ENCODE results near the gene ATP11A. TPM values are rescaled to one million over a fixed set of nuclear protein-coding genes. Genes with fewer than 3 reads are reported as not detected.

Gene ATP11A
- total and polyA plus RNA-seq, 2 experiments from 2014 or later, result 12.3 to 52.6 TPM

DNA sequence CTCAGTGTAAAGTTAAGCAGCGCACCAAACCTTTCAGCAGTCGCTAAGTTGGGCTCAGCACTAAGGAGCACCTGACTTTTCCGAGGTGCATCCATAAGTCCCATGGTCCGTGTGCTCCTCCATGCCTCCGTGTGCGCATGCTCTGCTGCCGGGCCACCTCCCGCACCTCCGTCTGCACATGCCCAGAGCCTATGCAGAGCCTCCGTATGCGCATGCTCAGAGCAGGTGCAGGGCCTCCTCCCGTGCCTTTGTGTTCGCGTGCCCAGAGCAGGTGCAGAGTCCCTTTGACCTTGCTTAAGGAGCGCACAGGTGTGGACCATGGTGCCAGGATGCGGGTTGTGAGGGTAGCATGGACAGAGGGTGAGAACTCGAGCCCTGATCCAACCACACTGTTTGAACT is 46.0 kb downstream of the ATP11A start:
- ATAC-seq (peak; percentile 68), DNase-seq (ENCODE audit: low spot score) (peak; percentile 78)
- Histone ChIP-seq H3F3A (replicated peaks; ENCODE audit: low read depth) (peaks cover 12% of the 10 kb centered on the region; the same call in 1 of the 2 replicates), H3K9me2 (ENCODE audit: insufficient read depth) (peaks cover 5% of the 10 kb centered on the region; the same call in 1 of the 2 replicates), H3K4me3 (no peak overlapping the region), H4K20me1 (replicated peaks; ENCODE audit: insufficient read depth) (no peaks in the 10 kb centered on the region), H3K27ac (ENCODE audit: low read depth) (peak overlapping the region; percentile 96), H3K4me2 (peak overlapping the region; percentile 49), H2AFZ (no peak overlapping the region), H3K36me3 (ENCODE audit: insufficient read depth) (no peaks in the 10 kb centered on the region), H3K79me2 (replicated peaks; ENCODE audit: insufficient read depth) (peaks cover 78% of the 10 kb centered on the region), H3K4me1 (ENCODE audit: insufficient read depth) (peaks cover 40% of the 10 kb centered on the region), H3K27me3 (ENCODE audit: insufficient read depth) (no peaks in the 10 kb centered on the region)
- Mint-ChIP-seq H3K4me3 (peak overlapping the region; percentile 46; the same call in 2 of the 3 replicates), H3K9me3 (no peaks in the 10 kb centered on the region), H3K27me3 (ENCODE audit: insufficient read depth, low read depth, poor library complexity) (peaks cover 22% of the 10 kb centered on the region), H3K4me1 (peaks cover 91% of the 10 kb centered on the region), H3K27ac (peak overlapping the region; percentile 79), H3K36me3 (ENCODE audit: low read depth) (peaks cover 7% of the 10 kb centered on the region; the same call in 1 of the 3 replicates)
- no peak for TF ChIP-seq EZH2 (IDR thresholded peaks at IDR 0.05; ENCODE audit: low read depth, unreplicated experiment)
- TF ChIP-seq POLR2AphosphoS5 (IDR thresholded peaks at IDR 0.05; ENCODE audit: low read depth), result peak; percentile 42; the same call in 1 of the 2 replicates
- TF ChIP-seq NANOG (IDR thresholded peaks at IDR 0.05; ENCODE audit: borderline replicate concordance), result peak; percentile 15; the same call in 1 of the 2 replicates
- TF ChIP-seq, protein P1, sequence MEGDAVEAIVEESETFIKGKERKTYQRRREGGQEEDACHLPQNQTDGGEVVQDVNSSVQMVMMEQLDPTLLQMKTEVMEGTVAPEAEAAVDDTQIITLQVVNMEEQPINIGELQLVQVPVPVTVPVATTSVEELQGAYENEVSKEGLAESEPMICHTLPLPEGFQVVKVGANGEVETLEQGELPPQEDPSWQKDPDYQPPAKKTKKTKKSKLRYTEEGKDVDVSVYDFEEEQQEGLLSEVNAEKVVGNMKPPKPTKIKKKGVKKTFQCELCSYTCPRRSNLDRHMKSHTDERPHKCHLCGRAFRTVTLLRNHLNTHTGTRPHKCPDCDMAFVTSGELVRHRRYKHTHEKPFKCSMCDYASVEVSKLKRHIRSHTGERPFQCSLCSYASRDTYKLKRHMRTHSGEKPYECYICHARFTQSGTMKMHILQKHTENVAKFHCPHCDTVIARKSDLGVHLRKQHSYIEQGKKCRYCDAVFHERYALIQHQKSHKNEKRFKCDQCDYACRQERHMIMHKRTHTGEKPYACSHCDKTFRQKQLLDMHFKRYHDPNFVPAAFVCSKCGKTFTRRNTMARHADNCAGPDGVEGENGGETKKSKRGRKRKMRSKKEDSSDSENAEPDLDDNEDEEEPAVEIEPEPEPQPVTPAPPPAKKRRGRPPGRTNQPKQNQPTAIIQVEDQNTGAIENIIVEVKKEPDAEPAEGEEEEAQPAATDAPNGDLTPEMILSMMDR (conservative IDR thresholded peaks at IDR 0.05; ENCODE audit: low read depth in 2 of 2), result no peak

DNA sequence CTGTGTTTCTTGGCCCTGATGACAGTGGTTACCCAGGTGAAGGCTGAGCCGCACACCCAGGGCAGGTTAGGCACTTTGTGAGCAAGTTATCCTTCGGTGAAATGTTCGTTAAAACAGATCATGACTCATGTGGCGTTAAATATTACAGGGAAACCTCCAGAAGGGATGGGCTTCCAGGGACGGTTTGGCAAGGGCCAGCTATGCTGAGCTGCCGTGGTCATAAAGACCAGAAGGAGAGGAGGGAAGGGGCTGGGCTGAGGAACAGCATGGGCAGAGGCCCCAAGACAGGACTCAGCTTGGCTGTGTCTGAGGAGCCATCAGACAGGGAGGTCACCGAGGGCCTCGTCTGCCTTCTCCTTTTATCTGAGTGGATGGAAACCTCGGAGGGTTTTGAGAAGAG is 47.5 kb downstream of the ATP11A start:
- TF ChIP-seq EZH2phosphoT487 (IDR thresholded peaks at IDR 0.05; ENCODE audit: unreplicated experiment) (no peak), NANOG (IDR thresholded peaks at IDR 0.05; ENCODE audit: borderline replicate concordance) (no peak)
- TF ChIP-seq, protein P2, sequence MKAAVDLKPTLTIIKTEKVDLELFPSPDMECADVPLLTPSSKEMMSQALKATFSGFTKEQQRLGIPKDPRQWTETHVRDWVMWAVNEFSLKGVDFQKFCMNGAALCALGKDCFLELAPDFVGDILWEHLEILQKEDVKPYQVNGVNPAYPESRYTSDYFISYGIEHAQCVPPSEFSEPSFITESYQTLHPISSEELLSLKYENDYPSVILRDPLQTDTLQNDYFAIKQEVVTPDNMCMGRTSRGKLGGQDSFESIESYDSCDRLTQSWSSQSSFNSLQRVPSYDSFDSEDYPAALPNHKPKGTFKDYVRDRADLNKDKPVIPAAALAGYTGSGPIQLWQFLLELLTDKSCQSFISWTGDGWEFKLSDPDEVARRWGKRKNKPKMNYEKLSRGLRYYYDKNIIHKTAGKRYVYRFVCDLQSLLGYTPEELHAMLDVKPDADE (IDR thresholded peaks at IDR 0.05), result no peak
- H4K20me1 ChIP-seq (replicated peaks; ENCODE audit: insufficient read depth), result no peaks in the 10 kb centered on the region
- H3K9me2 ChIP-seq (ENCODE audit: insufficient read depth), result peaks cover 5% of the 10 kb centered on the region; the same call in 1 of the 2 replicates
- no peak overlapping the region for H3K4me2 ChIP-seq
- Mint-ChIP-seq H3K36me3 (ENCODE audit: low read depth) (peaks cover 7% of the 10 kb centered on the region; the same call in 1 of the 3 replicates), H3K4me3 (no peak overlapping the region), H3K27ac (peak overlapping the region; percentile 41), H3K9me3 (no peaks in the 10 kb centered on the region), H3K4me1 (peaks cover 92% of the 10 kb centered on the region), H3K27me3 (ENCODE audit: insufficient read depth, low read depth, poor library complexity) (peaks cover 20% of the 10 kb centered on the region)
- ATAC-seq (no peak), DNase-seq (ENCODE audit: low spot score) (no peak)
- no peaks in the 10 kb centered on the region for H3K36me3 ChIP-seq (ENCODE audit: insufficient read depth)
- H3F3A ChIP-seq (replicated peaks; ENCODE audit: low read depth), result peaks cover 11% of the 10 kb centered on the region; the same call in 1 of the 2 replicates
- H3K27me3 ChIP-seq (ENCODE audit: insufficient read depth), result no peaks in the 10 kb centered on the region
- no peak overlapping the region for H3K4me3 ChIP-seq
- H3K79me2 ChIP-seq (replicated peaks; ENCODE audit: insufficient read depth), result peaks cover 74% of the 10 kb centered on the region
- H3K4me1 ChIP-seq (ENCODE audit: insufficient read depth), result peaks cover 40% of the 10 kb centered on the region
- H2AFZ ChIP-seq, result no peak overlapping the region
- H3K27ac ChIP-seq (ENCODE audit: low read depth), result no peak overlapping the region

DNA sequence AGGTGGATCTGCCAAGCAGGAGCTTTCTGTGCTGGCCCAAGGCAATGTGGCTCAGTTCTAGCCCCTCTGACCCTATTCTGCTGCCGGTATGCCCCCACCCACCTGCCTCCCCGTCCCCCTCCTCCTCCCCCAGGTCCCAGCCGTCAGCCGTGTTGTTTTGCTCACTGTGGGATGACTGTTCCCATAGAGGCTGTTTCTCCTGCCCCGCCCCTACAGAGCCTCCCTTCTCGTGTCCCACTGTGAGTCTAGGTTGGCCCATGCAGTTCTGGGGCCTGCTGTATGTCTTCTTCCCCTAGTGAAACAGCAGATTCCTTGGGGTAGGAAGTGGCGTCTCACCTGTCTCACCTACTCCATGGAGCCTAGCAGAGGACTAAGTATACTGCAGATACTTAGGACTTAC is 48.8 kb downstream of the ATP11A start:
- no peak for ATAC-seq
- no peak for DNase-seq (ENCODE audit: low spot score)
- H3K4me2 ChIP-seq, result no peak overlapping the region
- H3K4me3 ChIP-seq, result no peak overlapping the region
- no peak overlapping the region for H3K27ac ChIP-seq (ENCODE audit: low read depth)
- peaks cover 30% of the 10 kb centered on the region for H3K4me1 ChIP-seq (ENCODE audit: insufficient read depth)
- no peak overlapping the region for H2AFZ ChIP-seq
- Mint-ChIP-seq H3K27me3 (ENCODE audit: insufficient read depth, low read depth, poor library complexity) (peaks cover 21% of the 10 kb centered on the region), H3K36me3 (ENCODE audit: low read depth) (peaks cover 7% of the 10 kb centered on the region; the same call in 1 of the 3 replicates), H3K4me3 (no peak overlapping the region), H3K4me1 (peaks cover 94% of the 10 kb centered on the region), H3K9me3 (no peaks in the 10 kb centered on the region), H3K27ac (no peak overlapping the region)
- H3K9me2 ChIP-seq (ENCODE audit: insufficient read depth), result peaks cover 5% of the 10 kb centered on the region; the same call in 1 of the 2 replicates
- H3F3A ChIP-seq (replicated peaks; ENCODE audit: low read depth), result 0 out of 2 replicates have a peak, but pooled peaks cover 8% of the 10 kb centered on the region
- peaks cover 83% of the 10 kb centered on the region for H3K79me2 ChIP-seq (replicated peaks; ENCODE audit: insufficient read depth)
- no peaks in the 10 kb centered on the region for H3K36me3 ChIP-seq (ENCODE audit: insufficient read depth)
- no peaks in the 10 kb centered on the region for H3K27me3 ChIP-seq (ENCODE audit: insufficient read depth)
- no peaks in the 10 kb centered on the region for H4K20me1 ChIP-seq (replicated peaks; ENCODE audit: insufficient read depth)
- no peak for TF ChIP-seq CREB1 (CRISPR knock-in tag; IDR thresholded peaks at IDR 0.05; ENCODE audit: low read depth)
- TF ChIP-seq ZNF331 (CRISPR knock-in tag; IDR thresholded peaks at IDR 0.05; ENCODE audit: low read depth), result no peak
- no peak for TF ChIP-seq EZH2 (IDR thresholded peaks at IDR 0.05; ENCODE audit: low read depth, unreplicated experiment)
- TF ChIP-seq JUNB (IDR thresholded peaks at IDR 0.05; ENCODE audit: unreplicated experiment), result no peak
- TF ChIP-seq STAT1 (IDR thresholded peaks at IDR 0.05; ENCODE audit: unreplicated experiment), result no peak
- TF ChIP-seq, protein P2 (IDR thresholded peaks at IDR 0.05), result no peak
- TF ChIP-seq, protein P1 (conservative IDR thresholded peaks at IDR 0.05; ENCODE audit: low read depth in 2 of 2), result no peak
- no peak for TF ChIP-seq EZH2phosphoT487 (IDR thresholded peaks at IDR 0.05; ENCODE audit: unreplicated experiment)
- no peak for TF ChIP-seq ZNF114 (CRISPR knock-in tag; IDR thresholded peaks at IDR 0.05)

Data from GM23338 (cell line).